ENCODE results near the gene AP3D1. TPM values are rescaled to one million over a fixed set of nuclear protein-coding genes. Genes with fewer than 3 reads are reported as not detected.
A peak's percentile ranks its signal among the peaks of the same experiment; 100 is the strongest.

AP3D1 gene
- total RNA-seq, 1 donor from 2014 or later: 69.6 TPM

- DNase-seq (no peak), ATAC-seq (ENCODE audit: poor library complexity) (peak; percentile 12)
- intact Hi-C loops (cut with DNase I): no loop called here
These were observed 69.2 kb downstream of the AP3D1 start for GRCh38 chr19:2081873-2082810.

GRCh38 chr19:2080336-2080988 lies 70.9 kb downstream of the AP3D1 start:
- no peak for DNase-seq
- intact Hi-C loops (cut with DNase I): no loop called here
- ATAC-seq (ENCODE audit: poor library complexity): no peak

- intact Hi-C loops (cut with DNase I): no loop called here
- ATAC-seq (ENCODE audit: poor library complexity) (no peak), DNase-seq (no peak)
These were observed 71.5 kb downstream of the AP3D1 start for GRCh38 chr19:2079865-2080301.

DNA sequence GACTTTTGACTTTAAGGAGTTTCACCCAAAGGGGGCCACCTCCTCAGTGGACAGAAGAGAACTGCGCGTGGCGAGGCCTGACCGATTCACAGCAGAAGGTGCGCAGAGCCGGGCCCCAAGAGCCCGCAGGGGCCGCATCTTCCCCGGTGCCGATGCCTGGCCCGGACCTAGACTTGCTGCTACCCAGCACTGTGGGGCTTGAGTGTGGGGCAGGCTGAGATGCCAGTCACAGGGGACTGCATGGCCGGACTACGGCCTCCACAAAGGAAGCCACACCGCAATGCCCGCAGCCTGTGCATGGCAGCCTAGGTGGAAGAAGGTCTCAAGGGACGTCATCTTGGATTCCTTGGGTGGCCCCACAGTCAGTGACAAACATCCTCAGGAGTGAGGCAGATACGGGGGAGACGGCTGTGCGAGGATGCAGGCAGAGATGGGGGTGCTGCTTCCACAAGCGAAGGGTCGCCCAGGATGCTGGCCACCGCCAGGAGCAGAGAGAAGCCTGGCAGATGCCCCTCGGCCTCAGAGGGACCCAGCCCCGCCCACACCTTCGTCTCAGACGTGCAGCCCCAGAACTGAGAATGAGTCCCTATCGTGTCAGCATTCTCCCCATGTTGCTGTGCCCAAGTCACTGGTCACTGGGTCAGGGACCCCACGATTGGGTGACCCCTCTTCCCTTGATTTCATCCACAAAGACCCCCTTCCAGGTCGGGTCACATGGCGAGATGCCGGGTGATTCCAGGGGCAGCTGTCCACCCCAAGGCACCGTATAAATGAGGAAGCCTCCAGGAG lies 72.1 kb downstream of the AP3D1 start:
- DNase-seq (no peak), ATAC-seq (ENCODE audit: poor library complexity) (no peak)
- intact Hi-C loops (cut with DNase I): no loop called here

DNA sequence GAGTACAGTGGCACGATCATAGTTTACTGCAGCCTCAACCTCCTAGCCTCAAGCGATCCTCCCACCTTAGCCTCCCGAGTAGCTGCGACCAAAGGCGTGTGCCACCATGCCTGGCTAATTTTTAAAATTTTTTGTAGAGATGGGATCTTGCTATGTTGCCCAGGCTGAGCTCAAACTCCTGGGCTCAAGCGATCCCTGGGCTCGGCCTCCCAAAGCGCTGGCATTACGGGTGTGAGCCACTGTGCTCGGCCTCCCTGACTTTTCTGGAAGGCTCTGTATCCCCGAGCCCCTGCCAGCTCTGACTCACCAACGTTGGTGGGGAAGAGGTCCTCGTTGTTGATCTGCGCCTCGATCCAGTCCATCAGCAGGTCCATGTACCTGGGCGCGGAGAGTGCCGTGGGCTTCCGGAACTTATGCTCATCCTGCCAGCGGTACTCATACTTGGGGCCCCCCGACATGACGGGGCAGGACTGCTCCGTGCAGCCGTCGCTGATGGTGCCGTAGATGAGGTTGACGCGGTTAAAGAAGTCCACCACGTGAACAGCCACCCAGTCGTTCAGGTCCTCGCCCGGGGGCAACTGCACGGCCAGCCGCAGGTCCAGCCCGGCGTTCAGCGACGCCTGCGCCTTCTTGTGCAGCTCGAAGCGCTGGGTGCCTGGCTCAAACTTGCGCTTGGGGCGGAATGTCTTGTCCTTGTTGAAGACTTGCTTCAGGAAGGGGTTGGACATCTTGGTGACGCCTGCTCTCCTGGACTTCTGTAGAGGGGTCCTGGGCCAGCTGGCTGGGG lies 73.3 kb downstream of the AP3D1 start:
- no peak for ATAC-seq (ENCODE audit: poor library complexity)
- intact Hi-C loops (cut with DNase I): no loop called here
- no peak for DNase-seq

GRCh38 chr19:2077398-2077797 lies 74.0 kb downstream of the AP3D1 start:
- intact Hi-C loops (cut with DNase I): no loop called here
- DNase-seq (no peak), ATAC-seq (ENCODE audit: poor library complexity) (no peak)

- DNase-seq (no peak), ATAC-seq (ENCODE audit: poor library complexity) (no peak)
- intact Hi-C loops (cut with DNase I): no loop called here
These were observed 74.8 kb downstream of the AP3D1 start for GRCh38 chr19:2076526-2076944.

- intact Hi-C loops (cut with DNase I): loop anchor here (5.0 kb wide), 1 partner anchor 151 kb away; no protein-coding TSS in a partner anchor
- DNase-seq: no peak
- ATAC-seq (ENCODE audit: poor library complexity): no peak
These were observed 78.4 kb downstream of the AP3D1 start for GRCh38 chr19:2072757-2073551.

DNA sequence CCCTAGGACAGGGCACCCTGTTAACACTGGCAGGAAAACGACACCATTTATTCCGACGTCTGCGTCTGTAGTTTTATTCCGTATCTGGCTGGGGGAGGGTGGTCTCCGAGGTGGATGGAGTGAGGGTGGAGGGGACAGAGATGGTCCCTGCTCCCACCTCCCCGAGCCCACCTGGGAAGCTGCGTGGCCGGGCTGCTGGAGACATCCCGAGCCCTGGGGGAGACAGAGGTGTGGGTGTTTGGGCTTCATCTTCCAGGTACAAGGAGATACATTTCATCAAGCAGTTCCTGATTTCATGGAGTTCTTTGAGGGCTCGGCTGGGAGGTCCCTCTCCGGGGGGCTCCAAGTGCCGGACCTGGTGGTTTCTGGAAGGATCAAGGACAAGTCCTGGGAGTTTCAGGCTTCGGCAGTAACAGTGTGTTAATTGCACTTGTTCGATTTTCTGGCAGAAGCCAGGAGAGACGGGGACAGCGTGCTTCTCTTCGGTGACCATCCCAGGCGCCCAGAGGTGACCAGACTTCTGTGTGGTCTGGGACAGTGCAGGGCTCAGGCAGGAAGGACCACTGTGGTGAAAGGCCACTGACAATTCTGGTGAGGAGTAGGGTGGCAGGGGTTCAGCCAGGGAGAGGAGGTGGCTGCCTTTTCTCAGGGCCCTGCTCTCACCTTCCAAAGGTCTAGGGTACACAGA lies 80.2 kb downstream of the AP3D1 start:
- intact Hi-C loops (cut with DNase I): loop anchor here (2.0 to 5.0 kb wide), 2 partner anchors 52 to 149 kb away; no protein-coding TSS in a partner anchor
- no peak for ATAC-seq (ENCODE audit: poor library complexity)
- no peak for DNase-seq

- no peak for ATAC-seq (ENCODE audit: poor library complexity)
- intact Hi-C loops (cut with DNase I): loop anchor here (2.0 to 5.0 kb wide), 2 partner anchors 52 to 148 kb away; no protein-coding TSS in a partner anchor
- DNase-seq: no peak
These were observed 80.9 kb downstream of the AP3D1 start for GRCh38 chr19:2070436-2070827.

GRCh38 chr19:2064788-2065524 lies 86.4 kb downstream of the AP3D1 start:
- peak; percentile 23 for ATAC-seq (ENCODE audit: poor library complexity)
- peak; percentile 80 for DNase-seq
- intact Hi-C loops (cut with DNase I): no loop called here

DNA sequence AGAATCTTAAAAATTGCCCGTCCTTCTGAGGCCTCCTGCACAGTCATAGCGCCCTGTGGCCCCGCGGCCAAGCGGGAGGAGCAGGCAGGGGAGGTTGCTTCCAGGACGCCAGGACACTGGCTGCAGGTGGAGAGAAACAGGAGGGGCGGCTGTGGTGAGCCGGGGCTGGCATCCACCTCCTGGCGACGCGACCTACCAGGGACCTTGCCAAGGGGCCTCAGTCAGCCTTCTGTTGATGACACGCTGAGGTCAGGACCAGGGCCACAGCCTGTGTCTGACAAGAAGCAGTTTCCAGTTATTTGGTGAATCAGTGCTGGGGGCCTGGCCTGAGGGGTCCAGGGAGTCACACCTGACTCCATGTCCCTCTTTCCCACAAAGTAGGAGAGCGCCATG lies 87.0 kb downstream of the AP3D1 start:
- ATAC-seq (ENCODE audit: poor library complexity) (no peak), DNase-seq (peak; percentile 61)
- intact Hi-C loops (cut with DNase I): no loop called here

- intact Hi-C loops (cut with DNase I): no loop called here
- DNase-seq (no peak), ATAC-seq (ENCODE audit: poor library complexity) (no peak)
These were observed 87.5 kb downstream of the AP3D1 start for GRCh38 chr19:2063824-2064223.

DNA sequence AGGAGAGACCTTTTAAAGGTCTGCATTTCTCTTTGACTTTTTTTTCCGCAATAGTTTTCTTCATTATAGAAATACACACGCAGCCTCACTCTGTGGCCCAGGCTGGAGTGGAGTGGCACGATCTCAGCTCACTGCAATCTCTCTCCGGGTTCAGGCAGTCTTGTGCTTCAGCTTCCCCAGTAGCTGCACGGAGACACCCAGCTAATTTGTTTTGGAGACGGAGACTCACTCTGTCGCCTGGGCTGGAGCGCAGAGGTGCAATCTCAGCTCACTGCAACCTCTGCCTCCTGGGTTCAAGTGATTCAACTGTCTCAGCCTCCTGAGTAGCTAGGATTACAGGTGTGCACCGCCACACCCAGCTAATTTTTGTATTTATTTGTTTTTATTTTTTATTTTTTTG lies 88.6 kb downstream of the AP3D1 start:
- ATAC-seq (ENCODE audit: poor library complexity) (no peak), DNase-seq (no peak)
- intact Hi-C loops (cut with DNase I): no loop called here

DNA sequence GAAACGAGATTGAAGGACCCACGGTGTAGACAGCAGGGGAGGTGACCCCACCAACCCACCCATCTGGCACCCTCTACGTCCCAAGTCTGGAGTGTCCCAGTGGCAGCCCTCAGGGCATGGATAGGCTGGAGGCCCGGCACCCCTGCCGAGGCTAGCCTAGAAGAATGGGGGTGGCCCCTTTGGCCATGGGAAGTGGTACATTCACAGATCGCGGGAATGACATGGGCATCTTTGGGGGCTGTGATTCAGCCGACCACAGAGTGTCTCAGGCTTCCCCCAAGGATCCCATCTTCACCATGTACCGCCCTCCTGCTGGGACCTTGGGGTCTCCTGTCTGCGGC lies 89.0 kb downstream of the AP3D1 start:
- no peak for ATAC-seq (ENCODE audit: poor library complexity)
- peak; percentile 36 for DNase-seq
- intact Hi-C loops (cut with DNase I): no loop called here

Measured in Right ventricle myocardium superior (tissue), 1 donor.